ENCODE data around the gene CTXN1.

GRCh38 chr19:7953576-7953975, 27.6 kb upstream of the CTXN1 start:
- no peak for TF ChIP-seq CTCF (IDR thresholded peaks at IDR 0.05)
- TF ChIP-seq FOXJ3 (CRISPR knock-in tag; IDR thresholded peaks at IDR 0.05) = no peak
- no peak for TF ChIP-seq GABPA (IDR thresholded peaks at IDR 0.05; ENCODE audit: low read depth)
- no peak for TF ChIP-seq EP300 (IDR thresholded peaks at IDR 0.05; ENCODE audit: borderline replicate concordance in 1 of 2, low read depth in 1 of 2, low read length in 1 of 2)
- TF ChIP-seq EZH2phosphoT487 (IDR thresholded peaks at IDR 0.05; ENCODE audit: borderline replicate concordance, low read depth) = no peak
- TF ChIP-seq NFIC (IDR thresholded peaks at IDR 0.05; ENCODE audit: borderline replicate concordance) = no peak
- no peak for TF ChIP-seq REST (IDR thresholded peaks at IDR 0.05; ENCODE audit: low read depth, low read length)
- TF ChIP-seq CHD2 (IDR thresholded peaks at IDR 0.05; ENCODE audit: low read length, partially characterized antibody) = no peak
- TF ChIP-seq NRF1 (IDR thresholded peaks at IDR 0.05; ENCODE audit: low read depth, low read length) = no peak
- no peak for TF ChIP-seq RCOR1 (IDR thresholded peaks at IDR 0.05; ENCODE audit: low read length)
- TF ChIP-seq MAX (IDR thresholded peaks at IDR 0.05; ENCODE audit: low read depth) = no peak
- no peak for TF ChIP-seq TEAD4 (IDR thresholded peaks at IDR 0.05; ENCODE audit: borderline replicate concordance, insufficient read depth)
- TF ChIP-seq USF2 (IDR thresholded peaks at IDR 0.05; ENCODE audit: borderline replicate concordance, low read depth, low read length) = no peak

Data from SK-N-SH (cell line).